HG03558 (cell line): ENCODE results near the gene PARP6.
A peak's percentile ranks its signal among the peaks of the same experiment; 100 is the strongest.
"Not testable (repeated sequence)": the region's sequence is repeated elsewhere in the genome, so short reads cannot be mapped to it uniquely, and the experiment has no call there.

Source experiments
- ATAC-seq: cut with Tn5 transposase; IDR thresholded peaks from one replicate; pipeline ENCODE4 v1.9.1; 2021; ENCODE audit warnings: moderate number of reproducible peaks; ENCODE audit not compliant: unreplicated experiment; ENCODE audit errors: extremely low read depth

The PARP6 gene

DNA sequence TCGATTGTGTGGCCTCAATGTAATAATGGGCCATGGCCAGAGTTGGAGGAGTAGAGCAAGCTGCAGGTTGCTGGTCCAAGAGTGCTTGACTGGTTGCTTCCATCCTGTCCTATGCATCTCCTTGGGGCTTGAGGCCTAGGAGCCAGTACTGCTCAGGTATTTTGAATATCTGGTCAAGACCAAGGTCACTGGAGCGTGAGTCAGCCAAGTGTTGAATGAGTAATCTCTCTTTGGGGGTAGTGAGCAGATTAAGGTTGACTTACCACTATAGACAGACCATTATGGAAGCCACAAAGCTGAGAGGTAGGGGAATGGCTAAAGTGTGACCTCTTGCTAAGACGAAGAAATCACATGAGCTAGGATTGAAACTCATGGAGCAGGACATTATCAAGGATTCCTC, 9.4 kb upstream of the PARP6 start:
- ATAC-seq = no peak

DNA sequence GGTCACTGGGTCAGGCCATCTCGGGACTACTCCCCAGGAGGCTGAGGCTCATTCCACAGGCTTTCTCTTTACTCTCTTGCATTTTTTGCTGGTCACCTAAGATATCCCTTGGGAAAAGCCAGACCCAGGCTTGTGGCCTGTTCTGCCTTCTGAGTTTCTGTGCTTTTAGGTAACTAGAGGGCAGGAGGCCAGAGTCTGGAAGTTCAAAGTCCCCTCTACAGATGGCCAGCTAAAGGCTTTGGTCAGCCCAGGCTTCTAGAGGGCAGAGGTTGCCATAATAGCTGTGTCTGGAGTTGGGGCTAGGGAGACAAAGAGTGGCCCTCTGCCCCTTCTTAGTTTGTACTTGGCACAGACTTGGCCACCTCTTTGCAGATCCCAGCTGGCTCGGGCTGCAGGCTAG, 8.4 kb upstream of the PARP6 start:
- no peak for ATAC-seq

DNA sequence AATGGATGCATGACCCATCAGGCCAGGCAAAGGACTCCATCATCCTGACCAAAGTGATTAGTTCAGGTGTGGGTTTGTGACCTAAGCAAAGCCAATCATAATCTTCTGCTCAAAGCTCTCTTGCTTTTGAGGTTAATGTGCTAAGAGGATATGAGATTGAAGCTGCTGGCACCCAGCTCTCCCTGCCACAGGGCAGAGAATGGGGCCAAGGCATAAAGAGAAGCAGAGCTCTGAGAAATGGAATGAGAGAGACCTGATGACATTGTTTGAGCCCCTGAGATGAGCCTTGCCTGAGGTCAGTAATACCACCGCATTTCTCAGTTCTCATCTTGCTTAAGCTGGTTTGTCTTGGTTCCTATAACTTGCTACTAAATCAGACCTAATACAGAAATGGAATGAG, 6.4 kb upstream of the PARP6 start:
- no peak for ATAC-seq

DNA sequence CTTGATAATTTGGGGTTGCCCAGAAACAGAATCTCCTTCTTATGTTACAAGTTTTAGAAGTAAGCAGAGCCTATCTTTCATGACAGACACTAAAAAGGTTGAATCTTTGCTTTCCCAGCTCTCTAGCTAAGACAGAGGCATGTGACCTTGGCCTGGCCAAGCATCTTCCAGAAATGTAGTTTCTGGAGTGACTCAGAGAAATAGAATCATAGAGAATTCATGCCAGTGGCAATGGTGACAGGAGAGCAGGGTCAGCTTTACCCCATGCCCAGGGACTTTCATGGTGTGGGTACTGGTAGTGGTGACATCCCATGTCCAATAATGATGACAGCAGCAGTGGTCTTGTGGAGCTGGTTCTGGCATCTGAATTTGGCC, 4.0 kb upstream of the PARP6 start:
- no peak for ATAC-seq

DNA sequence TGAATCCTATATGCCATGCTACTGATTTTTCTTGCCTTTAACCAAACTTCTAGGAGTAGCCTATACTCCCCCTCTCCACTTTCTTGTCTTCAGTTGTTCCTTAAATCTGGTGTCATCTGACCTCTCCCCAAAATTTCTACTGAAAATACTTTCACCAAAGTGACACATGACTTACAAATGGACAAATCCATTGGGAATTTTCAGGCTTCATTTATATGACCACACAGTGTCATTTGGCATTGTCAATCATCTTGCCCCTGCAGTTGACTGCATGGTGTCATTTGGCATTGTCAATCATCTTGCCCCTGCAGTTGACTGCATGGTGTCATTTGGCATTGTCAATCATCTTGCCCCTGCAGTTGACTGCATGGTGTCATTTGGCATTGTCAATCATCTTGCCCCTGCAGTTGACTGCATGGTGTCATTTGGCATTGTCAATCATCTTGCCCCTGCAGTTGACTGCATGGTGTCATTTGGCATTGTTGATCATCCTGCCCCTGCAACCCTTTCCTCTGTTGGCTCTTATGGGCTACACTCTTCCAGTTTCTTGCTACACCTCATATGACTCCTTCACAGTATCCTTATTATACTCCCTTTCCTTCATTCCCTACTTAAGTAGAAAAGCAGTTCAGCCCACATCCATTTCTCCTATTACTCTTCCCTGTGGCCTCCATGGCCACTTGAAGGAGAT, 3.4 kb upstream of the PARP6 start:
- not testable (repeated sequence) for ATAC-seq

DNA sequence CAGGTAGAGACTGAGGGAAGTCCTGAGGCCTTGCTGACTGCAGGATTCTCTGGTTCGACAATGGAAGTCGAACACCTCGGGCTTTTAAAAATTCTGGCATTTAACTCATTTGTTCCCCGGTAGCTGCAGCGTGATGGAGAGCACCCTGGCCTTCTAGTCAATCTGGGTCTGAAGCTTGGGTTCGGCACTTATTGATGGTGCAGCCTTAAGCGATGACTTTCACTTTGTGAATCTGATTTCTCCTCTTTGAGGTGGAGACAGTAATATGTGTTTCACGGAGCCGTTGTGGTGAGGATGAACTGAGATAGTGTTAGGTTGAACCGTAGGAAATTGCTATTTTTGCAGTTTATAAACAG, 621 bp upstream of the PARP6 start:
- no peak for ATAC-seq

DNA sequence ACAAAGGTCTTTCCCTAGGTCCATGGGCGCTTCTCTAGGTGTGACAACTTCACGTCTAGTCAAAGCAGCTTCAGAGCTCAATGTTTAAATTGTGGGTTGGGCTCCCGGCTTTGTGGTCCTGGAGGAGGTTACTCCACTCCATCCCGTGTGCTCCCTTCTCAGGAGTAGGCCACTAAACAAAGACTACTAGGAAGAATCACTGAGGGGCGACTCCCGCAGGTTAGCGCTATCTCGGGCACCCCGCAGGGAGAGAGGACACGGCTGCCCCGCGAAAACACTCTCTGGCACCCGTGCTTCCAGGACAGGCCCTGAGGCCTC, 500 bp downstream of the PARP6 start:
- ATAC-seq = no peak

DNA sequence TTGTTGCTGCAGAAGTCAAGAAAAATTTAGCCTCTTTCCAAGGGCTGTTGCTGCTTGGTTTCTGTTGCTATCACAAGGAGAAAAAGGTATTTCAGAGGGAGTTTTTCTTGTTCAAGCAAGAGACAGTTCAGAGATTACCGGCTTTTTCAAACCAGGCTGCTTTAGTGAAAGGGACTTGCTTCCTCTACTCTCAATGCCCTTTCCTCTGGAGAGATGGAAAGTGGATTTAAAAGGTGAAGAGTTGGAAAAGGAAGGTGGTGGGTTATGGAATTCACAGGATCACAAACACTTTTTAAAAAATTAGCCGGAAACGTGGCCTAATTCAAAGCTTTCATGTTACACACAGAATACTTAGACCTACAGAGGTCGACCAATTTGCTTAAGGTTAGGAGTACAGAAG, 1.1 kb downstream of the PARP6 start:
- ATAC-seq = no peak

GRCh38 chr15:72269739-72270138, 2.6 kb downstream of the PARP6 start:
- no peak for ATAC-seq

DNA sequence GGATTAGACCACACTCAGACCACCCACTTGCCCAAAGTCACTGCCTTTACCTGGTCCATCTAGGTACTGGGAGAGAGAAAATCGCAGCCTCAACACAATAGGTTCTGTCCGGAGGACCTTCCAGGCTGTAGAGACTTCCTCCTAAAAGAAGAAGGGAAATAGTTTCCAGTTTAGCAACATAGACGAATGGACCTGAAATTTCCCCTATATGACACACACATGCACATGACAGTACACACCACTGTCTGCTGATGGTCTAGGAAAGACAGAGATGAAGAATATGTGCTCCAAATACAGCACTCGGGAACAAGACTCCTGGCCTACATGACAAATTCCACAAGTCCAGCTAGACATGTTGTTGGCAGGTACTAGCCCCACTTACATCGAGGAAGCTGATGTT, 7.3 kb downstream of the PARP6 start:
- ATAC-seq = no peak

- no peak for ATAC-seq
These were observed 19.6 kb downstream of the PARP6 start for GRCh38 chr15:72252663-72253299.

DNA sequence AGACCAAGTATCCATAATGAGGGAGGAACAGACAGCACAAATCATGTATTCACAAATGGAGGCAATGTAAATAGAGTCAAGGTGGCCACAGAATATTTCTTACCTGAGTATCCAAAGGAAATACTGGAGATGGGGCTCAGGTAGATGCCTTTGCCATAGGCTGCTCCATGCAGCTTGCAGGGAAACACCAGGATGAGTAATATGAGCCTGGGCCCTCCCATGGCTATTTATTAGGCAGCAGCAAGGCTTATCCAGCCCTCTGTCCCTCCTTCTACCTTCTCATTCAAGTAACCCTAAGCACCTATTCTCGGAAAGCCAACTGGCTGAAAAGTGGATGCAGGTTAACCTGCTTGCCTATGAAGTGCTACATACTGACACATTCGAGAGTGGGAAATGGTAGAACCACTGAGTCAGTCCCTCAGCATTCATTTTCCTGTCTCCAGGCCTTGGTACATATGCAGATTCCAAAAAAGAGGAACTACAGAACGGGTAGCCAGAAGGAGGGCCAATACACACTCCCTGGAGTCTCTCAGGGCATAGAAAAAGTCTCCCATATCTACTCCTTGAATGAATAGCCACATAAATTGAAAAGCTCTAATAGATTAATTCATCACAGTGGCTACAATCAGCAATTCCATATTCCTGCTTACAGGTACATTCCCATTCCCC, 23.1 kb downstream of the PARP6 start:
- no peak for ATAC-seq

DNA sequence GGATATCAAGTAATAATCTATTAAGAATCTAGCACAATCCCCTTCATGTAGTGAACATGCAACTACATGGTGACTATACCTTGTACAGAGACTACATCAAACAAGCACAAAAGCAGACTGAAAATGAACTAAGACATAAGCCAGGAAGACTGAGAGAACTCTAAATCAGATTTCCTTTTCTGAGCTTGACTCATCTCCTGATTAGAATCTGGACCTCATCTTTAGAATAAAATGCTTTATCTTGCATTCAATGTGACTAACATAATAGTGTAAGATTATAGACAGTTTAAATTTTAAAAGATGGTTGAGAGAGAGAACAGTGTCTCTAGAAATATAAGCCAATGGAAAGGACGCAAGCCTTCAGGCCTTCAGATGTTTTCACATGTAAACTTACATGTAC, 23.8 kb downstream of the PARP6 start:
- no peak for ATAC-seq

DNA sequence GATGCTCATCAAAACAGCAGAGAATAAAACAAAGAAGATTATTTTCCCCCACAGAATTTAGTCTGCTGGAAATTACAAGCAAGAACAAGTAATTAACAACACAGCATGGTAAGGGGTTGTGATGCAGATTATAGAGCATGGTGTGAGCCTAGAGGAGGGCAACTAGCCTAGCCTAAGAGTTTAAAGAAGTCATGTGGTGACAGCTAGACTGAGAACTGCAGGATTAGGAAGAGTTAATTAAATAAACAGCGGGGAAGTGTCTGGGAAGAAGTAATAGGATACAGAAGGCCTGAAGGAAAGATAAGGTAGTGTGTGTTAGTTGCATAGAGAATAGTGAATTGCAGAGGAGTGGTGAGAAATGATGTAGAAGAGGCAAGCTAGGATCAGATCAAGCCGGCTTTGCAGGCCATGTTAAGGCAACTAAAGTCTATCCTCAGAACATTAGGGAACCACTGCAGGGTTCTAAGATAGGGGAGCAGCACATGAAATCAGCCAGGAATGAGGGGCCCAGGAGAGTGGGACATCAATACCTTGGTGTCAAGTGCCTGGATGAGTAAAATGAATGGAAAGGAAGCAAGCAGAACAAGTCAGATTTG, 29.5 kb downstream of the PARP6 start:
- ATAC-seq = no peak

DNA sequence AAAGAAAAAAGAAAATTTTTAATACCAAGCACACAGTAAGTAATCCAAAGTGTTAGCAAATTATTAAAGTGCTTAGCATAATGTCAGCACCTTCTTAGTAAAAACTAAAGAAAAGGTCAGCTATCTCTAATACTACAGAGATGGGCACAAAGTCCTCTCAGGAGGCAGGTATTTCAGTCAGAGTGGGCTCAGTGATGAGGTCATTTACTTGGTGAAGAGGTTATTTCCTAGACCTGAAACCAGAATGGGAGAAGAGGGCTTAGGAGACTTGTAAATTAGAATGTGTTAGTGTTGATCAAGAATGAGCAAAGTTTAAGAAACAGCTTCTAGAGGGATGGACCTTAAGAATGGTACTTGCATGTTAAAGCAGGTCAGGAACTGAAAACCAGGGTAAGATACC, 32.7 kb downstream of the PARP6 start:
- ATAC-seq = no peak

- no peak for ATAC-seq
These were observed 33.8 kb downstream of the PARP6 start for GRCh38 chr15:72238586-72238985.

GRCh38 chr15:72237853-72238224, 34.5 kb downstream of the PARP6 start:
- ATAC-seq = no peak

DNA sequence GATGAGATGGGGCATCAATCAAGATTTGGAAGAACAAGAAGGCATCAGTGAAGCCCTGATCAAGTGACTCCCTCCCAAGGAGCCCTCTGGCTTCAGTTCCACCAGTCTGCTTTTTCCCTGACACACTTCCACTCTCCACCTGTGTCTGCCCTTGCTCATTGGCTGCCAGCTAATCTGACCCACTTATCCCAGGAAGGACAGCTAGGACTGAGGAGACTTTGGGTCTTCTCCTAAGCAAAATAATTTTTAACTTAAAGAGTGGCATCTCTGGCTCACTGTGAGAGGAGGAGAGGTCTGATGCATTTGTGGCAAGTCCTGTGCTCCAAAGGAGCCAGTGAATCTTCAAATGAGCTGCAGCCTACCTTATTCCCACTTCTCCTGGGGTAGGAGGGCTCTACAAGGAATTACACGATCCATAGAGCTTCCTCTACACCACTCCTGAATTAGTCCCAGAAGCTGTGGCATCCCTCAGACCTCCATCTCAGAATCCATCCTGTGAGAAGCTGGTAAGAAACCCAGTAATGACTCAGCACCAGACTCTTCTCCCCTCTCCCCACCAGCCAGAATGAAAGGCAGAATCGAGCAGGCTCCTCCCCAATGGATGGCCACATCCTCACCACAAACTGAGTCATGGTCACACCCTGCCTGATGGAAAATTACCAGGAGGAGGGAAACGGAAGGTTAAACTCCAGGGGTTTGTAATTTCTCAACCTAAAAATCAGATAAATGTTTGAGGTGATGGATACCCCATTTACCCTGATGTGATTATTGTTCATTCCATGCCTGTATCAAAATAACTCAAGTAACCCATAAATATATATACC, 35.1 kb downstream of the PARP6 start:
- peak; percentile 45 for ATAC-seq

GRCh38 chr15:72236381-72237003, 35.9 kb downstream of the PARP6 start:
- ATAC-seq = no peak

DNA sequence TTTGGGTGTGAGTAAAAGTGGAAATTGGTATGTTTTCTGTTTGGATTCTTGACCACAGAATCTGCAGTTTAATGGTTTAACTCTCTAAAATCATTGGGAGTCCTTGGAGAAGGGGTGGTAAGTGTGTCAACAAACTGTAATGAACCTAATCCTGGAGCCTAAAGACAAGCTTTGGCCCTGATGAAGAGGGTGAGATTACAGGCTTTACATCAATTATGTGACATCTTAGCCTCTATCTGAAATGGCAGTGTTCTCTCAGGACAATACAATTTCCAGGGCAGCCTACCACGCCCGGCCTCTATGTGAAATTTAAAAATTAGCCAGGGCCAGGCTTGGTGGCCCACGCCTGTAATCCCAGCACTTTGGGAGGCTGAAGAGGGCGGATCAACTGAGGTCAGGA, 37.1 kb downstream of the PARP6 start:
- no peak for ATAC-seq
